ENCODE measurements around the gene SELE. TPM values are rescaled to one million over a fixed set of nuclear protein-coding genes. Genes with fewer than 3 reads are reported as not detected.
"Not testable (repeated sequence)": the region's sequence is repeated elsewhere in the genome, so short reads cannot be mapped to it uniquely, and the experiment has no call there.

SELE gene
- total RNA-seq, 2 donors from 2014 or later = 0.11 to 0.94 TPM

DNA sequence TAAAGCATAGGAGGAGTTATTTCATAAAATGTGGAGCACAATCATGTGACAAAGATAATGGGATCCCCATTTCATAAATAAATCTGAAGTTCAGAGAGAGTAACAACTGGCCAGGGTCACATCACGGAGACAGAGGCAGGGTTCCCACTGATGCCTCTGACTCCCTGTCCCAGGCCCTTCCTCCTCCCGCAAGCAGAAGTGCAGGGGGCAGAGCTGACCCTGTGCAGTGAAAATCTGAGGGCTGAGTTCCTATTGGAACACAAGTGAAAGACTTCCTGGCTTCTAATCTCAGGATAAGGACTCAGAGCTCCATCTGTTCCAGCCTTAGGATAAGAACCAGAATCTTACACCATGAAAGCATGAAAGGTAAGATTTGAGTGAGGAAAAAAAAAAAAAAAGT lies 44.5 kb downstream of the SELE start:
- no peaks in the 10 kb centered on the region for H3K36me3 ChIP-seq
- no peaks in the 10 kb centered on the region for H3K27me3 ChIP-seq
- no peak overlapping the region for H3K4me3 ChIP-seq
- H3K27ac ChIP-seq = no peak overlapping the region
- H3K9me3 ChIP-seq = no peaks in the 10 kb centered on the region
- H3K4me1 ChIP-seq = no peaks in the 10 kb centered on the region
- DNase-seq (ENCODE audit: low spot score) = no peak
- TF ChIP-seq CTCF (IDR thresholded peaks at IDR 0.05) = no peak

- H3K4me3 ChIP-seq = not testable (repeated sequence)
These were observed 45.5 kb downstream of the SELE start for GRCh38 chr1:169688377-169688776.

DNA sequence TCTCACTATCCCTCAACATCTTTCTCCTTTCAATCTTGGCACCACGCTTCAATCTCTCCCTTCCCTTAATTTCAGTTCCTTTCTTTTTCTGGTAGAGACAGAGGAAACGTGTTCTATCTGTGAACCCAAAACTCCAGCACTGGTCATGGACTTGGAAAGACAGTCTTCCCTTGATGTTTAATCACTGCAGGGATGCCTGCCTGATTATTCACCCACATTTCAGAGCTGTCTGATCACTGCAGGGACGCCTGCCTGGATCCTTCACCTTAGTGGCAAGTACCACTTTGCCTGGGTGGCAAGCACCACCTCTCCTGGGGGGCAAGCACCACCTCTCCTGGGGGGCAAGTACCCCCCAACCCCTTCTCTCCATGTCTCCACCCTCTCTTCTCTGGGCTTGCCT lies 50.2 kb downstream of the SELE start:
- DNase-seq (ENCODE audit: low spot score) = no peak
- no peak for TF ChIP-seq CTCF (IDR thresholded peaks at IDR 0.05)
- H3K27ac ChIP-seq = no peak overlapping the region
- no peaks in the 10 kb centered on the region for H3K9me3 ChIP-seq
- H3K36me3 ChIP-seq = no peaks in the 10 kb centered on the region
- H3K4me3 ChIP-seq = no peak overlapping the region
- no peaks in the 10 kb centered on the region for H3K27me3 ChIP-seq
- H3K4me1 ChIP-seq = no peaks in the 10 kb centered on the region

More at GRCh38 chr1:169688377-169688776, 45.5 kb downstream of the SELE start:
- not testable (repeated sequence) for H3K27ac ChIP-seq; H3K27me3 ChIP-seq; H3K36me3 ChIP-seq; DNase-seq (ENCODE audit: low spot score); H3K9me3 ChIP-seq; H3K4me1 ChIP-seq

- not testable (repeated sequence) for H3K27ac ChIP-seq, H3K4me3 ChIP-seq, H3K27me3 ChIP-seq
These were observed 50.7 kb downstream of the SELE start for GRCh38 chr1:169683168-169683567.

GRCh38 chr1:169682071-169682470 lies 51.8 kb downstream of the SELE start:
- H3K4me3 ChIP-seq = no peak overlapping the region
- H3K27me3 ChIP-seq = no peaks in the 10 kb centered on the region
- no peak for TF ChIP-seq CTCF (IDR thresholded peaks at IDR 0.05)
- H3K27ac ChIP-seq = no peak overlapping the region
- DNase-seq (ENCODE audit: low spot score) = no peak
- no peaks in the 10 kb centered on the region for H3K36me3 ChIP-seq
- no peaks in the 10 kb centered on the region for H3K9me3 ChIP-seq
- no peaks in the 10 kb centered on the region for H3K4me1 ChIP-seq

More at GRCh38 chr1:169683168-169683567, 50.7 kb downstream of the SELE start:
- H3K4me1 ChIP-seq; H3K36me3 ChIP-seq; DNase-seq (ENCODE audit: low spot score); H3K9me3 ChIP-seq: not testable (repeated sequence)

GRCh38 chr1:169681140-169681539 lies 52.7 kb downstream of the SELE start:
- no peak for TF ChIP-seq CTCF (IDR thresholded peaks at IDR 0.05)
- no peaks in the 10 kb centered on the region for H3K9me3 ChIP-seq
- no peaks in the 10 kb centered on the region for H3K27me3 ChIP-seq
- no peak for DNase-seq (ENCODE audit: low spot score)
- H3K4me1 ChIP-seq = no peaks in the 10 kb centered on the region
- H3K27ac ChIP-seq = no peak overlapping the region
- H3K4me3 ChIP-seq = no peak overlapping the region
- no peaks in the 10 kb centered on the region for H3K36me3 ChIP-seq

- Histone ChIP-seq H3K9me3 (no peaks in the 10 kb centered on the region), H3K4me1 (no peaks in the 10 kb centered on the region), H3K27ac (no peak overlapping the region), H3K36me3 (no peaks in the 10 kb centered on the region), H3K4me3 (no peak overlapping the region), H3K27me3 (no peaks in the 10 kb centered on the region)
- DNase-seq (ENCODE audit: low spot score) = no peak
- TF ChIP-seq CTCF (IDR thresholded peaks at IDR 0.05) = no peak
These were observed 53.4 kb downstream of the SELE start for GRCh38 chr1:169680377-169681019.

Data from right atrium auricular region (tissue), 2 donors.